Medulla oblongata (tissue), 1 donor: Measurements from ENCODE around the gene OGFOD3.
A peak's percentile ranks its signal among the peaks of the same experiment; 100 is the strongest.
"Not testable (repeated sequence)": the region's sequence is repeated elsewhere in the genome, so short reads cannot be mapped to it uniquely, and the experiment has no call there.

ENCODE experiments used
- DNase-seq: peaks from one replicate; pipeline ENCODE4 v3.0.0-alpha.2; 2015; ENCODE audit errors: extremely low spot score

OGFOD3 gene

DNA sequence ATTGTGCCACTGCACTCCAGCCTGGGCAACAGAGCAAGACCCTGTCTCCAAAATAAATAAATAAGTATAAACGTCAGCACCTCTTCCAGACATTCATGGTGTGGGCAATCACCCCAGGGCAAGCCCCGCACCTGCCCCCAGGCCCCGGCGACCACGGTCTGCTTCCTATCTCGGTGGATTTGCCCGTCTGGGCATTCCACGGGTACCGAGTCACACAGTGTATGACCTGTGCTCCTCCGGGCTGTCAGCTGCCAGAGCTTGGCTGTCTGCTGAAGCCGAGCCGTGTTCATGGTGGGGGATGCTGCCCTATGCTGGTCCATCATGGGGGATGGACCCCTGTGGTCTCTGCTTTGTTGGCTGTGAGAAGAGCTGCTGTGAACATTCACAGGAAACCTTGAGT is 16.7 kb upstream of the OGFOD3 start:
- DNase-seq: no peak

GRCh38 chr17:82434216-82434565 is 15.8 kb upstream of the OGFOD3 start:
- DNase-seq: no peak

GRCh38 chr17:82433560-82434215 is 15.3 kb upstream of the OGFOD3 start:
- DNase-seq: no peak

DNA sequence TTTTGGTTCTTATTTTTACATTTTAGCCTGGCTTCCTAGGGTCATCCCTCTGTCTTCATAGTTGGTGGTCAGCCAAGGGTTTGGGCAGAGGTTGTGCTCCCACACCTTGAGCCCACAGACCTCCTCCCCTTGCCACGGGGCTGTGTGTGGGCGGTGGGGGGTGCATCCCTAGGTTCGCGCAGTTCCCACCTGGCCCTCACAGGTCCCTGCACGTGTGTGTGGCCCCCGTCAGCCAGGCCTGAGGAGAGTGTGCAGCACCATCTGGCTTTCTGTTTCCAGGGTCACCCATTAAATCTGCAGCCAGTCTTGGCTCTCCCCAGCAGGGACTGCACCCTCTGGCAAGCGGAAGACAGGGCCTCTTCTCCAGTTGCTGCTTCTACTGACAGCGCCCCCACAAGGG is 13.6 kb upstream of the OGFOD3 start:
- DNase-seq: no peak

- DNase-seq: no peak
Measured at GRCh38 chr17:82429824-82430223, 11.4 kb upstream of the OGFOD3 start.

DNA sequence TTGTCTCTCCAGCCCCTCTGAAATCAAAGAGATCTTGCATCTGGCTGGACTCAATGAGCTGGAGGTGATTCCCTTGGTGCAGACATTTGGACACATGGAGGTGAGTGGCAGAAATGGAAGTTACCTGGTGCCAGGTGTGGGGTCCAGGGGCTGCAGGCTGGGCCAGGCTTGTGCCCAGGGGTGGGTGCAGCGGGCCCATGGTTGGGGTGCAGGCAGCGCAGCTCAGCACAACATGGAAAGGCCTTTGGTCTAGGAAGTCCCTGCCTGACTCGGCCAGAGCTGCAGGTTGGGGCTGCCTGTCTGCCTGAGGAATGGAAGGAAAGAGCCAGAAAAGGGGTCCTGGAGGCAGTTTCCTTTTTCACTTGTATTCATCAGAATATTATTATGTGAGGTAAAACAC is 10.2 kb upstream of the OGFOD3 start:
- DNase-seq: no peak

DNA sequence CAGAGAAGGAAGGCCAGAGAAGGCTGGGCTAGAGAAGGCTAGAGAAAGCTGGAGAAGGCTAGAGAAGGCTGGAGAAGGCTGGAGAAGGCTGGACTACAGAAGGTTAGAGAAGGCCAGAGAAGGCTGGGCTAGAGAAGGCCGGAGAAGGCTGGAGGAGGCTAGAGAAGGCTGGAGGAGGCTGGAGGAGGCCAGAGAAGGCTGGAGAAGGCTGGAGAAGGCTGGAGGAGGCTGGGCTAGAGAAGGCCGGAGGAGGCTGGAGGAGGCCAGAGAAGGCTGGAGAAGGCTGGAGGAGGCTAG is 6.4 kb upstream of the OGFOD3 start:
- DNase-seq: no peak

DNA sequence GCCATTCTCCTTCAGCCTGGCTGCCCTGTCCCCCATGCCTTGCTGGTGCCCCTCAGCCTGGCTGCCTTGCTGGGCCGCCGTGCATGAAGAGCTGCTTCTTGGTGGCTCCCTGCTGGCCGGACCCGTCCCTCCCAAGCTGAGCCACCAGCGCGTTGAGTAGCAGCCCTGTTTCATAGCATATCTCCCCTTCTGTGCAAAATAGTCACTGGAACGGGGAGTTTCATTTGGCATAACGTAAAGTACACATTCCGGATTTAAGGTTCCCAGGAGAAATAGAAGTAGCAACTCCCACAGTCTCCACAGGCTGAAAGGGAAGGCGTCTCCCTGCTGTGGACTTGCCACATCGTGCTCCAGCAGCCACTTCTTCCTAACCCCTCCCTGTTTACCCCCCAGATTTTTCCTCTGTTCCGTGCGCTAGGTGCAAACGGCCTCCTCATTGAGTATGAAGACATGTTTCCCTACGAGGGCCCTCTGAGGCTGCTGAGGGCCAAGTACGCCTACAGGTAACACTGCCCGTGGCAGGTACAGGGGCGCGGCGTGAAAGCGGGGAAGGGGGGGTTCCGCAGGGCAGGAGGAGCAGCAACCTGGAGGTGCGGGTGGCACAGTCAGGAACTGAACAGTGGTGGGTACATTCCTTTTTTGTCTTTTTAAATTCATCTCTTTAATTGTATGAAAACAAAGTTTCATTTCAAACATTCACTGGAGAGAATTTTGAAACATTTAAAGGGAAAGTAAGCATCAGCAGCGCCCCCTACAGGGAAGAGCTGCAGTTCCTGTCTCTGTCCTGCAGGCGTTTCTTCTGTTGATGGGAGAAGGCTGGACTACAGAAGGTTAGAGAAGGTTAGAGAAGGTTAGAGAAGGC is 5.8 kb upstream of the OGFOD3 start:
- no peak for DNase-seq

DNA sequence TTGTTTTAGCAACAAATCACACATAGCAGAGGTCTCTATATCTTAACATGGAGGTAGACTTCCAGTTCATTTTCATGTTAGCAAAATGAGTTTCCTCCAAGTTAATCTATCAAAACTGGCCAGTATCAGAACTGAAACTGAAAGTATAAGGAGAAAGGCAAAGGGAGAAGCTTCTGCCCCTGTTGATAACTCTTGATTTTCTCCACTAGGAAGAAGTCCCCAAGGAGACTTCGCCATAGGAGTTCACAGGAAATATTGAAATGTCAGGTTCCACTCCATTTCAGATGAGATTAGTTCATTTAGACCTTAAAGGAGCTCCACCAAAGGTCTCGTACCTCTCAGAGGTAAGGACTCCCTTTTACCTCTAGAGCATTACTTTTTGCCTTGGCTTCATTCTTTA is 1.2 kb upstream of the OGFOD3 start:
- peak; percentile 21 for DNase-seq

- no peak for DNase-seq
Measured at GRCh38 chr17:82416771-82417170, 1.6 kb downstream of the OGFOD3 start.

DNA sequence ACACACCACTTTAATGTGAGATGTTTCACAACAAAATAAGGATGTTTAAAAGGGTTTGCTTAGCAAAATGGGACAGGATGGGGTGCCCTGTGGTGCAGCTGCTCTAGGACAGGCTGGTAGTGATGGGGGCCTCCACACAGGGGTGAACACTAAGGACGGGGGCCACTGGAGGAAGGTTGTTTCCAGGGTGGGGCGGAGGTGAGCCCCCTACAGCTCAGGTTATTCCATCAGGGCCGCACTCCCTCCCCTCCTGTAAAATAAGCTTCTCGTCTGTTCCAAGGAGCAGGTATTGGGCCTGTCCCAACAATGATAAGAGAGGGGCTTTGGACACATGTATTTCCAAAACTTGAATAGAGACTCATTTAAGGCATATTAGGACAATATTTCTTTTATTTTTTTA is 2.1 kb downstream of the OGFOD3 start:
- no peak for DNase-seq

DNA sequence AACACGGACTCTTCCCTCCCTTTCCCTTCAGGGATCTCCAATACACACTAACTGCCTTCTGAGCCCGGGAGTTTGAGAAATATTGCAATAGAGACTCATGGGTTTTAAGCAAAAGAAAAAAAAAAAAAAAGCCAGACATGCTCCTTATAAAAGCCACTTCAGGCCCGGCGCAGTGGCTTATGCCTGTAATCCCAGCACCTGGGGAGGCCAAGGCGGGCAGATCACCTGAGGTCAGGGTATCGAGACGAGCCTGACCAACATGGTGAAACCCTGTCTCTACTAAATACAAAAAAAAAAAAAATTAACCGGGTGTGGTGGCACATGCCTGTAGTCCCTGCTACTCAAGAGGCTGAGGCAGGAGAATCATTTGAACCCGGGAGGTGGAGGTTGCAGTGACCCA is 2.6 kb downstream of the OGFOD3 start:
- no peak for DNase-seq

- no peak for DNase-seq
Measured at GRCh38 chr17:82415336-82415735, 3.0 kb downstream of the OGFOD3 start.

- DNase-seq: peak; percentile 69
Measured at GRCh38 chr17:82414548-82415281, 3.7 kb downstream of the OGFOD3 start.

DNA sequence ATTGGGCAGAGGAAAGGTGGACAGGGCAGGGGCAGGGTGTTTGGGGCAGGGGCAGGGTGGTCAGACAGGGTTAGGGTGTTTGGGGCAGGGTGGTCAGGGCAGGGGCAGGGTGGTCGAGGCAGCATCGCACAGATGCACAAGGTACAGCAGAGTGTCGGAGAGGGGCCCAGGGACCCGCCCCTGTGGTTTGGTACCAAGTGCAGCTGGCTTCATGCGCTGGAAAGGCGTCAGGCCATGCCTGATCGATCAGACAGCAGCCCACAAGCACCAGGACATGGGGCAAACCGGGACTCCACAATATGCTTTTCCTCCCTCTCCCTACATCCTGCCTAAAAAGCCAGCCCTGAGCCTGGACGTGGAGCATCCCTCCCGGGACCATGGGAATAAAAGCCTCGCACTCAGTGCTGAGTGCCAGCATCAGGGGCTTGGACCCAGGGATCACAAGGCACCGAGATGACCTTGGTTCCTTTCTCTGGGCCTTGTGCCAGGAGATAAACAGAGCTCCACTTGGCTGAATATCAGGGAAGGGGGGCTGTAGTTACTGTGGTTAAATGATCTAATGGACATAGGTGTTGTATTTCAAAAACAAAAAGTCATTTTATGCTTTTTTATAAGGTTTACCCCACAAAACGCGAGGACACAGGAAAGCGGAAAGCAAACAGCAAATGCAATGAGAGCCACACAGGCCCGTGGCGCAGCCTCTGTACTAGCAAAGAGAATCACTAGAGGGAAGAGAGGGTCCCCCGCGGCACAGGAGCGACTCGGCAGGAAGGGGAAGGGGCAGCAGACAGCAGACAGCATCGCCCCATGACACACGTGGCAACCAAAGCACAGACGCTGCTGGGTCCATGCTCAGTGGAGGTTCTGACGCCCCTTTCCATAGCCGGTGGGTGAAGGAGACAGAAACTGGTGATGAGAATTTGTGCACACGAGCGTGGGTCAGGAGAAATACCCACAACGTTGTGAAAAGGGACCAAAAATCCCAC is 5.6 kb downstream of the OGFOD3 start:
- no peak for DNase-seq

DNA sequence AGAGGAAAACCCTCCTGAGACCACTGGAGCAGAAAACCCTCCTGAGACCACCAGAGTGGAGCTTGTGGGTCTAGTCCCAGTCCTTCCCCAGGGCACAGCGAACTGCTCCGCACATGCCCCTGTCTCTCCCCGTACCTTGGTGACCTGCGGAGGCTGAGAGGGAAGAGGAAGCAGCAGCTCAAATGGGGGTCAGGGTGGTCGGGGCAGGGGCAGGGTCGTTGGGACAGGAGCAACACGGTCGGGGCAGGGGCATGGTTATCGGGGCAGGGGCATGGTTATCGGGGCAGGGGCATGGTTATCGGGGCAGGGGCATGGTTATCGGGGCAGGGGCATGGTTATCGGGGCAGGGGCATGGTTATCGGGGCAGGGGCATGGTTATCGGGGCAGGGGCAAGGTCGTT is 6.3 kb downstream of the OGFOD3 start:
- not testable (repeated sequence) for DNase-seq

DNA sequence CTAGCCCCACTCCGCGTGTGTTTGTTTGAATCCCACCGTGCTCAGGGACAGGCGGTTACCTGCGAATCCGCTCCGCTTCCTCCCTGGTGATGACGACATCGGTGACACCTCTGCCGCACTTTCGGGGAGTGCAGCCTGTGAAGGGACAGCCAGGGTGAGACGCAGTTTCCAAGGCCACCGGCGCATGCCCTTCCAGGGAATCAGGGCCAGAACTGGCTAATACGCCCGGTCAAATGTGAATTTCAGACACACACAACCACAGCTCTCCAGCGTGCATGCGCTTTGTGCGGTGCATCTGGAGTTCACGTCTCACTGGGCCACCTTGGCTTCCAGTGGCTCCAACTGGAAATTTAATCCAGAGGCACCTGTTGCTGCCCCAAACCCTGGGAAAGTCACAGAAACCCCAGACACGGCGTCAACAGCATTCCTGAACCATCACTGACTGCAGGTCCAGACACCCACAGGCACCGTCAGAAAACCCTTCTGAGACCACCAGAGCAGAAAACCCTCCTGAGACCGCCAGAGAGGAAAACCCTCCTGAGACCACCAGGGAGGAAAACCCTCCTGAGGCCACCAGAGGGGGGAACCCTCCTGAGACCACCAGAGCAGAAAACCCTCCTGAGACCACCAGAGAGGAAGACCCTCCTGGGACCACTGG is 6.9 kb downstream of the OGFOD3 start:
- DNase-seq: no peak

DNA sequence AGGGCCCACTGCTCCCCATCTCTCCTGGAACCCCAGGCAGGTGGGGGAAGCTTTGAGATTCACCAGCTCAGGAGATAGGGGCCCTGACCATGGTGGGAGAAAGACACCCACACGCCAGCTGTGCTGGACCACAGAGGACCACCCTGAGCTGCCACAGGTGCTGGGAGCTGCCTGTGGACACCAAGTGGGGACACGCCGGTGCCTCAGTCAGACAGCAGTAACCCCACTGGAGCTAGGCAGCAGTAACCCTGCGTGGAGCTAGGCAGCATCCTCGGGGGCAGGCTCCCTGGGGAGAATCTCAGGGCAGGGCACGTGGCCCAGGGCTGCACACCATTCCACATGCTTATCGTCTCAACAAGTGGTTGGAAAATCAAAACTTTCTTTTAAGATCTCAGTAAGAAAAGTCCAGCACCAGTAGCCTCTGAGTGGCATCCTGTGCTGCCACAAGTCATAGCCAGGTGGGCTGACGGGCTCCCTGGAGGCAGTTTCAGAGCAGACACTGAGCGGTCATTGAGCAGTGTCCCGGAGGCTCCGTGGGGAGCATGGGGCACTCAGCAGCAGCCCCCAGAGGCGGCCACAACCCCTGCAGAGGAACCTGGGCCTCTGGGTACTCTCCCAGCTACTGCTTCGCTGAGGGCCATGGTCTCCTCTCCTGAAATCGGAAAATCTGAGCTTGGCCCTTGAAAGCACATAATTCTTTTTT is 8.2 kb downstream of the OGFOD3 start:
- DNase-seq: no peak

- DNase-seq: no peak
Measured at GRCh38 chr17:82408938-82409318, 9.5 kb downstream of the OGFOD3 start.

DNA sequence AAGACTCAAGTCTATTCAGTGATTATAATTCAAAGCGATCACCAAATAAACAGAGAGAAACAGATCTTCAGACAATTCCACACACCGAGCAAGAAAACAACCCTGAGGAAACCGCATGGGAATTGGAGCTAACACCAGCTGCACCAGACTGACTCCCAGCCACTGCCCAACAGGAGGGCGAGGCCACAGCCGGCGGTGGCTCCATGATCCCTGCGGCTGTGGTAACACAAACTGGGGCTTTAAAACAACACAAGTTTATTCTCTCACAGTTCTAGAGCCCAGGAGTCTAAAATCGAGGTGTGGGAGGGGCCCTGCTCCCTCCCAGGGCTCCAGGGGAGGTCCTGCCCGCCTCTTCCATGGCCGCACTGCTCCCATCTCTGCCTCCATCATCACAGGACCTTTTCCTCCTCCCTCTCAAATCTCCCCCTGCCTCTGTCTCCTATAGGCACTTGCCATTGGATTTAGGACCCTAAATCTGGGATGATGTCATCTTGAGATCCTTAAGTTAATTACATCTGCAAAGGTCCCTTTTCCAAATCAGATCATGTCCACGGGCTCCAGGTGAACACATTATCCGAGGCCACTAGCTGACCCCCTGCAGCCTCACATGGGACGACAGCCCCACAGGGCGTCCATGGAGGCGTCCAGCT is 10.0 kb downstream of the OGFOD3 start:
- DNase-seq: no peak
